Measurements from ENCODE around the gene ARID1B.

Gene ARID1B

GRCh38 chr6:157116426-157116825 is 339.2 kb downstream of the ARID1B start:
- no peak for DNase-seq

- DNase-seq, result no peak
These were observed 340.4 kb downstream of the ARID1B start for GRCh38 chr6:157117431-157118095.

- no peak for DNase-seq
These were observed 342.4 kb downstream of the ARID1B start for GRCh38 chr6:157119502-157120027.

- no peak for DNase-seq
These were observed 343.5 kb downstream of the ARID1B start for GRCh38 chr6:157120534-157121232.

GRCh38 chr6:157121897-157122296 is 344.7 kb downstream of the ARID1B start:
- DNase-seq, result no peak

- DNase-seq, result no peak
These were observed 346.1 kb downstream of the ARID1B start for GRCh38 chr6:157123234-157123633.

- DNase-seq, result no peak
These were observed 347.5 kb downstream of the ARID1B start for GRCh38 chr6:157124485-157125254.

- no peak for DNase-seq
These were observed 348.4 kb downstream of the ARID1B start for GRCh38 chr6:157125531-157125930.

GRCh38 chr6:157126183-157127098 is 349.3 kb downstream of the ARID1B start:
- no peak for DNase-seq

GRCh38 chr6:157128235-157128775 is 351.1 kb downstream of the ARID1B start:
- DNase-seq, result no peak

GRCh38 chr6:157131250-157131649 is 354.1 kb downstream of the ARID1B start:
- no peak for DNase-seq

- no peak for DNase-seq
These were observed 356.7 kb downstream of the ARID1B start for GRCh38 chr6:157133856-157134255.

GRCh38 chr6:157134402-157135047 is 357.3 kb downstream of the ARID1B start:
- no peak for DNase-seq

GRCh38 chr6:157135691-157136090 is 358.5 kb downstream of the ARID1B start:
- DNase-seq, result no peak

- DNase-seq, result no peak
These were observed 360.3 kb downstream of the ARID1B start for GRCh38 chr6:157137501-157137900.

- DNase-seq, result no peak
These were observed 362.0 kb downstream of the ARID1B start for GRCh38 chr6:157139054-157139708.

- no peak for DNase-seq
These were observed 366.2 kb downstream of the ARID1B start for GRCh38 chr6:157143171-157143889.

GRCh38 chr6:157143890-157144798 is 367.0 kb downstream of the ARID1B start:
- DNase-seq, result no peak

Data from hippocampal formation (tissue), 2 donors.